Left renal pelvis (tissue), 4 donors: Measurements from ENCODE around the gene NEDD8. TPM values are rescaled to one million over a fixed set of nuclear protein-coding genes. Genes with fewer than 3 reads are reported as not detected.
"Not testable (repeated sequence)": the region's sequence is repeated elsewhere in the genome, so short reads cannot be mapped to it uniquely, and the experiment has no call there.

Source experiments
- DNase-seq, 4 donors: peaks; one replicate each; pipeline ENCODE4 v3.0.0-alpha.2; 2013; ENCODE audit warnings: low read depth in 4 of 4, low spot score in 3 of 4
- polyA plus RNA-seq, 4 donors: library from polyadenylated mRNA; unstranded; fragments of 120-200 nt; gene quantifications; one replicate each; pipeline ENCODE4 v1.2.1, GENCODE V29; 2013; ENCODE audit not compliant: insufficient read length in 4 of 4

Gene NEDD8
- polyA plus RNA-seq, 4 donors, result 189 to 230 (median 217) TPM

DNA sequence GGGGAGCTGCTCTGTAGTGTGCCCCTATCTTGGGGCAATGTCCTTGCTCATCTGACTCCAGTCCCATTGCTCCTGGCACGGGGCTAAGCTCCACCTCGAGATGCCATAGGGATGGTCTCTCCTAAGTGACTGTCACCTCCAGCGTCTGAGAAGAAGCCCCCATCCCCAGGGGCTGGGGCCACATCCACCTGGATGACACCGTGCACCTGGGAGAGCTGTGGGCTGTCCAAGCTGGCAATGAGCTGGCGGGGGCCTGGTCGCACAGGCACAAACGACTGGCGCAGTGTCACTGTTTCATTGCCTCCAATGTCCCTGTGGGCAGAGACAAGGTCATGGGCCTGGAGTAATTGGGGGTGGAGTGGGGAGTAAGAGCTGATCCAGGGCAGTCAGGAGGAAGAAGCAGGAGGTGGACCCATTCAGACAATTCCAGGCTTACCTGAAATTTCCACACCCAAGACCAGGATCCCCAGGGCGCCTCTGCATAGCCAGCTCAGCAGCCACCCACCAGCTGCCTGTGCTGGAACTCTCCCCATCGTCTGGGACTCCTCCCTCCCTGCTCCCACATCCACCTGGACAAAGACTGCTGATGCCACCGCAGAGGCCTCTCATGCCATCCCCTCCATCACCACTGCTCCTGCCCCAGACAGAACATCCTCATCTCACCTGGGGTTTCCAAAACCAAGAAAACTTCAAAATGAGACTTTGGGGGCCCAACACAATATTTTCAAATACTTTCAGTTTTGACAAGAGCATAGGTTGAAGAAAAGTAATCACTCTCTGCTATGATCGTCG lies 17.3 kb upstream of the NEDD8 start:
- DNase-seq, result no peak

GRCh38 chr14:24247422-24247821 lies 15.3 kb upstream of the NEDD8 start:
- no peak for DNase-seq

DNA sequence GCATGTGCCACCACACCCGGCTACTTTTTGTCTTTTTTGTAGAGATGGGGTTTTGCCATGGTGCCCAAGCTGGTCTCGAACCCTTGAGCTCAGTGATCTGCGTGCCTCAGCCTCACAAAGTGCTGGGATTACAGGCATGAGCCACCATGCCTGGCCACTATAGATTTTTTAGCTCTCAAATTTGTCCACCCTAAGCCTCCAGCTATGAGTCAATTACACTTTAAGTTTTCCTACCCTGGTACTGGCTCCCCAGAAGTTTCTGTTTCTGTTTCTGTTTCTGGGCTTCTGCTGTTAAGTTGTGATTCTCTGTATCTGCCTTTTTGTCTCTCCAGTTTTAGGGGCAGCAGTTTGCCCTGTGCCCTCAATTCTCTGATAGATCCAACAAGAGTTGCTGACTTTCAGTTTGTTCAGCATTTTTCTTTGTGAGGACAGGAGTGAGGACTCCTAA lies 14.6 kb upstream of the NEDD8 start:
- no peak for DNase-seq

- DNase-seq, result not testable (repeated sequence)
Observed at GRCh38 chr14:24245350-24245749, 13.2 kb upstream of the NEDD8 start.

DNA sequence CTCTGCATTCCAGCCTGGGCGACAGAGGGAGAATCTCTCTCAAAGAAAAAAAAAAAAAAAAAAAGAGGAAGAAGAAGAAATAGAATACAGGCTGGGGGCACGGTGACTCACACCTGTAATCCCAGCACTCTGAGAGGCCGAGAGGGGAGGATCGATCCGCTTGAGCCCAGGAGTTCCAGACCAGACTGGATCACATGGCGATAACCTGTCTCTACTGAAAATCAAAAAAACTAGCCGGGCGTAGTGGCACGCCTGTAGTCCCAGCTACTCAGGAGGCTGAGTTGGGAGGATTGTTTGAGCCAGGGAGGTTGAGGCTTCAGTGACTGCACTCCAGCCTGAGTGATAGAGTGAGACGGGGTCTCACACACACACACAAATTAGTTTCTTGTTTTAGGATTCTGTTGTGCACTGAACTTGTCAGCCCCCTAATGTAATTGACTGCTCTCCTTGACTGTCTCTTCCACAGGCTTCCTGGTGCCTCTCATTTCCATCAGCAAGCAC lies 11.2 kb upstream of the NEDD8 start:
- peak in 1 of 4 donors; percentile 14 for DNase-seq

GRCh38 chr14:24241829-24242443 lies 9.8 kb upstream of the NEDD8 start:
- DNase-seq, result peak in 2 of 4 donors; percentile 87 to 88

DNA sequence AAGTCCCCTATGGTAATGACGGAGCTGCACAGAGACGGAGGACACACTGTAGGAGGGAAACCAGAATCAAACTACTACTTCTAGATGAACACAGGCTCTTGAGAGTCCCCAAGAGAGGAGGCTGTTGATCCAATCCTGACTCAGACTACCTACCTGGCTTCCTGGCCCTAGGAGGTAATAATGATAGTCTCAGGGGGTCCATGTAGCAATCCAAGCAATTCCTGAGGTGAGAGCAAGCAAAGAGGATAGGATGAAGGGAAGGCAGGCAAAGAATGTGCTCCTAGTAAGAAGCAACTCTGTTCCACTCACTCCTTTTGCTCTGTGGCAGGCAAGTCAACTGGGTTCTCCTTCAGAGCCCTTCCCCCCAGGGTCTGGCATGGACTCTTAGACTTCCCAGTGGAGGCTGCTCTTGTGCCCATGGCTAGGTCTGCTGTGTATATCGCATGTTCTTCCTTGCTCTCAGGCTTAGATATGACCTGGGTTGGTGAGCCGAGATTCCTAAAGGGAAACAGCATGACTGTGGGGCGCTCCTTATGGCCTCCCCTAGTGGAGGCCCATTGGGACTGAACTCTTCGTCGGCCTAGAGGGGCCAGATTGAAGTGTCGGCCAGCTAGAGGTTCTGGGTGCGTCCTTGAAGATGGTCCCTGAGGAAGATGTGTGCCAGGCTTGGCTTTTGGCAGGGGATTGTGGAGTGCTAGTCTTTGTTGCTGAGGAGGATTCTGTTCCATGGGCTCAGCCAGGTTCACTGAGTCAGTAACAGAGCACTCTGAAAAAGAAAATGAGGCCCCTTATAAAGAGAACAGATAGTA lies 8.1 kb upstream of the NEDD8 start:
- no peak for DNase-seq

DNA sequence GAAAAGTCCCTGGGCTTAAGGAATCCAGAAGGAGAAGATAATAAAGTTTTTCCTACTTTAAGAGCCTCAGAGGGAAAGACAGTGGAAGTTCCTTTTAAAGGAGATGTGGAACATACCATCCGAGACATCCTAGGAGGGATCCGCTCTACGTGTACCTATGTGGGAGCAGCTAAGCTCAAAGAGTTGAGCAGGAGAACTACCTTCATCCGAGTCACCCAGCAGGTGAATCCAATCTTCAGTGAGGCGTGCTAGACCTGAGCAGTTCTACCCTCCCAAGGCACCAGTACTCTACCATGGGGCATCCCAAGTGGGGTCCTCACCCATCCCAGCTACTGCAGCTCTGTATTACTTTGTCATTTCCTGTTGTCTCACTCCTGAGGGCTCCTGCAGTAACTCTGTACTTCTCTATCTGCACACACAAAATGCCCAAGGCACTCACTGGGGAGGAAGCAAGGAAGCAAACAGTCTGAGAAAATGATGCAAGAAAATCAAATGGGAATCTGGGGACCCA lies 6.4 kb upstream of the NEDD8 start:
- DNase-seq, result no peak

DNA sequence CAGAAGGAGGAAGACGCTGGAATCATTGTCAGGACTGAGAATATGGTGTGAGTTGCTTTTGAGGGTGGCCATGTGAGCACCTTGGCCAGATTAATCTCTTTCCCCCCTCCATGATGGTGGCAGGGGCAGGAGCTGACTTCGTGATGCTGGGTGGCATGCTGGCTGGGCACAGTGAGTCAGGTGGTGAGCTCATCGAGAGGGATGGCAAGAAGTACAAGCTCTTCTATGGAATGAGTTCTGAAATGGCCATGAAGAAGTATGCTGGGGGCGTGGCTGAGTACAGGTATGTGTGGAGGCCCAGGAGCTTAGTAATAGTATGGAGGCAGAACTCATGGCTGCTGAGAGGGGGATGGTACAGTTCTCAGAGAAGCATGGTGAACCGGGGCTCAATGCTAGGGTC lies 6.0 kb upstream of the NEDD8 start:
- no peak for DNase-seq

DNA sequence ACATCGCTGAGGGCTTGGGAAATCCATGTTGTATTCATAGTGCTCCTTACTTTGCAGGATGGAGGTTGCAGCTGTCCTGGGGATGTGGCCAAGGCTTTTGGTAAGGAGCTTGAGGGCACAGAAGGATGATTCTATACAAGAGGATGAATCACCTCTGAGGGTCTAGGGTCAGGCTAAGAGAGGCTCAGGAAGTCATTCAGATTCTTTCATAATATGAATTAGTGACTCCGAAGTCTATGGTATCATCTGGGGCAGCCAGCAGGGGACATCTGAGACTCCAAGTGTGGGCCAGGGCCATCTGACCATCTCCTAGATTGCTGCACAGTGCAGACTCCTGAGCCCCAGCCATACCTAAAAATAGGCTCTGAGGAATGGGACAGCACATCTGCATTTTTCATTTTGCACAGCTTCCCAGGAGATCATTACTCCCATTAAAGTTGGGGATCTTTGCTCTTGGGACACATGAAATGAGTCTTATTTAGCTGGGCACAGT lies 5.3 kb upstream of the NEDD8 start:
- DNase-seq, result no peak

- no peak for DNase-seq
Observed at GRCh38 chr14:24236689-24237462, 4.7 kb upstream of the NEDD8 start.

- DNase-seq, result no peak
Observed at GRCh38 chr14:24235804-24236688, 3.9 kb upstream of the NEDD8 start.

DNA sequence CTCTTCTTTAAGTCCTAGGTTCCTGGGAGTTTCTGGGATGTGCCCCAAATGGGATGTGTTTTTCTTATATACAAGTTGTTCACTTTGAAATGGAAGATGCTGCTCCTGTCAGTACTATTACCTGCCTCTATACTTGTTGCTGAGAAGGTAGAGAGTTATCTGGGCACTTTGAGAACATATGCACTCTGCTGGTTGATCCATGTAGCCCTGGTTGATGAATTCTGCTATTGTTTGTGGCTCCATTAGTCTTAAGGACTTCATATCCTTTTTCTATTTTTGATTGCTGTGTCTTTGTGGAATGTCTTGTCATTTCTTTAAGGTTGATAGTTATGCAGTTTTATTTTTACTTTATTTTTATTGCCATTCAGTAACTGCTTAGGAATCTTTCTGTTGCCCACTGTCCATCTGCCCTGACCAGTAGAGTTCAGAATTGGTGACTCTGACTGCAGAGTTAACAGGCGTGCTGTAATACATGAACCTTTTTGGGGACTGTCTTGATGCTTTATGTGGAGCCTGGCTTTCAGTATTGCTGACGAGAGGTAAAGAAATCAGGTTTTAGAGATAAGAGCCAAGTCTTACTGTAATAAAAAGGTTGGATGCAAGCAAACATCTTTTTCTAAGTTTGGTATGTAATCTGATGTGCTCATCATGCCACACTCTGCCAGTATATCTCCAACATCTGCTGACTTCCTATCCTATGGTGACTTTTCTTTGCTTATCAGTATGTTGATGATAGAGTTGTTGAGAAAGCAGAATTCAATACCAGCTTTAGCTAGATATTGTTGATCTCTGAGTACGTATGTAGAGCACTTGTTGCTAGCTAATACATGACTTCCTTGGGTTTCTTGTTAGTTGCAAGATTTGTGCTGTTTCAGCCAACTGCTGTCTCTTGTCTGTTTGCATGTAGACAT lies 2.2 kb upstream of the NEDD8 start:
- no peak for DNase-seq

DNA sequence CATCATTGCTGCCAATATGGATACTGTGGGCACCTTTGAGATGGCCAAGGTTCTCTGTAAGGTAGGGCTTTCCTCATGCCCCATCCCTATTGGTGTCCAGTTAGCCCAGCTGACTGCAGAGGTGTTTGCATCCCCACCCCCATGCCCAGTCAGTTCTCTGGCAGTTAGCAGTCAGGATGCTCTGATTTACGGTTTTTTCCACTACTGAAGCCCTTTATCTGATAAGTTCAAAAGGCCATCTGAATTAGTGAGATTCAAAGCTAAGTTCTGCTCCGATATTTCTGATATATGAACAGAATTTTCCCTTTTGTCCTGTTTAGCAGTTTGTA lies 1.3 kb upstream of the NEDD8 start:
- no peak for DNase-seq

DNA sequence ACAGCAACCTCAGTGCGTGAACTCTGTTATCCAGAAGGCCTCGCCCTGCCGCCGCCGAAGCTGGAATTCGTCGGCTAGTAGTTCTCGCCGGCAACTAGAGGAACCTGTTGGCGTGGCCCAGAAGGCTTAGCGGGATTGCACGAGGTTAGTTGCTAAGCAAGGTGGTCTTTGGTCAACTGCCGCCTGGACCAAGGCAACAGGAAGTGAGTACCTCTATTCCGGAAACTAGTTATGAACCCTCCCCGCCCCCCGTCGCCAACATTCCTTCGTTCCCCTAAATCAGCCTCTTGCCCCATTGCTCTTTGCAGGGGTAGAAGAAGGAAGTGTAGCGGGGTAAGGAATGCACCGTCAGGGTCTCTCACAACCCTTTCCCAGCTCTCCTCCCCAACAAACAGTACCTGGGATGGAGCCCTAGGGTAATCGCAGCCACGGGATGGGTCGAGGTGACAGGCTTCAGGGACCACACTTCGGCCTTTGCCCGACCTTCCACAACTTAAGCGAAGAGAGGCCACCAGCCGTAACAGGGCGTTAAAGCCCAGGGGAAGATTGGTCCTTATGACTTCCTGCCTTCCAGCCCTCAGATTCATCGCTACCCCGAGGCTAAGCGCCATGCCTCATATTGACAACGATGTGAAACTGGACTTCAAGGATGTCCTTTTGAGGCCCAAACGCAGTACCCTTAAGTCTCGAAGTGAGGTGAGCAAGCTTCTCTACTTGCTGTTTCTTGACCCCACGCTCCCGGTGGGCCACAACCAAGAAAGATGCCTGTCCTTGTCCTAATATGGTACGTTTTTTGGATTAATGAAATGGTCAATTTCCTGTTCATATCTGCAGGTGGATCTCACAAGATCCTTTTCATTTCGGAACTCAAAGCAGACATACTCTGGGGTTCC lies 724 bp upstream of the NEDD8 start, which contains the start of gene GMPR2:
Gene GMPR2, plus strand, starts transcription at position 285 of the 893 bp plus-strand sequence. Its CDS starts 325 bp downstream, at position 610.
- no peak for DNase-seq

DNA sequence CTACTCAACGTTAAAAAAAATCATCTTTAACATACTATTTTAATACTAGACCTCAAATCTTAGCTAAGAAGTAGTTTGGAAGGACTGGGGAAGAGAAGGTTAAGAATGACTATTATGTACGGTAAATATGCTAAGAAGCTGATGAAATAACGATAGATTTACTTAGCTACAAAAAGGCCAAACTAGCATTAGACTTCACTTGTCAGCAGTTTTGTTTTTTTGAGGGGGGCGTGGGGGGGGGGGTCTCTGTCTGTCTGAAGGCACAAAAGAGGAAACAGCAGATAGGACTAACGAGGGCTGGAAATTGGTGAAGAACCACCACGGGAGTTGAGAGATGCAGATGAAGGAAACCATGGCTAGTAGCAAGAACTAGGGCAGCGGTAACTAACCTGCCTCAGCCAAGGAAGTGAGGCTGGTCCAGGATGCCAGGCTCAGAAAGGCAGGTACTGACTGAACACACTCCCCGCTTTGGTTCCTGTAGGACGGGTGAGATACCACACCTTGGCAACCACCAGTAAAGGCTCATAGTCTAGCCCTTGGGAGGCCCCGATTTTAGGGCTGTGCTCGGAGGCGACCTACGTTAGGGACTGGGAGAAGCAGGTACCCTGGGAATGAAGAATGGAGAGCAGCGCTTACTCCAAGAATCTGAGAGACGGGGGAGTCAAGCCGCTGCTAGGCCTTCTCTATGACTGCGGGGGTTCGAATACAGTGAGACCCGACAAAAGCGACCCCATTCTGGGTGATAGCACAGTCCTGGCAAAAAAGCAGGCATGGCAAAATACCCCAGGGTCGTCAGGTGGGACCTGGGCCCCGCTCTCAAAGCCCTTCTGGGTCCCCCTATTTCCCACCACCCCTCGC lies 675 bp downstream of the NEDD8 start:
- no peak for DNase-seq
